GM12878 (cell line): ENCODE results near the gene TIMM21. TPM values are rescaled to one million over a fixed set of nuclear protein-coding genes. Genes with fewer than 3 reads are reported as not detected.

Experiments used
- ATAC-seq: fragments of 200-7000 bp; cut with Tn5 transposase; 3 replicates; pipeline ENCODE4 v1.9.1; 2020; ENCODE audit warnings: mild to moderate bottlenecking, moderate library complexity
- BruUV-seq: library from RNA; stranded (reverse); fragments of 400-500 nt; replicated peaks from 2 replicates; lab custom pipeline; 2021; lab: Mats Ljungman, UMichigan
- CTCF ChIA-PET: fragments of 300-600 bp; sonication (Branson Sonifier 250); formaldehyde crosslinking; extraction: SDS; loops from one replicate; lab custom pipeline; 2021; ENCODE audit warnings: inconsistent platforms; lab: Yijun Ruan, JAX
- POLR2A ChIA-PET: fragments of 350-600 bp; formaldehyde crosslinking; extraction: SDS; loops from one replicate; lab custom pipeline; 2021; ENCODE audit warnings: inconsistent platforms; lab: Charles Lee
- RAD21 ChIA-PET: fragments of 300-600 bp; sonication (Branson Sonifier 250); formaldehyde crosslinking; loops from one replicate; lab custom pipeline; 2023; ENCODE audit warnings: antibody characterized with exemption; ENCODE audit not compliant: unreplicated experiment; lab: Charles Lee
- SMC1A ChIA-PET: fragments of 300-600 bp; sonication (Branson Sonifier 250); formaldehyde crosslinking; loops from one replicate; lab custom pipeline; 2023; ENCODE audit not compliant: unreplicated experiment, uncharacterized antibody; lab: Charles Lee
- DNase-seq: peaks from one replicate; pipeline ENCODE4 v3.0.0-alpha.2; 2011; ENCODE audit warnings: low read depth, low spot score
- FAIRE-seq: peaks from 3 replicates; lab custom pipeline; 2011; peaks lifted over from hg19 to GRCh38; lab: Jason Lieb, UNC
- H2AFZ ChIP-seq: 2 replicates; pipeline ENCODE4 v1.6.0; 2011; ENCODE audit warnings: low read depth, low read length, control low read depth; ENCODE audit not compliant: control insufficient read depth
- H3K27ac ChIP-seq: 2 replicates; pipeline ENCODE4 v1.5.1; 2011; ENCODE audit warnings: control low read depth; ENCODE audit not compliant: control insufficient read depth, insufficient read depth
- H3K27me3 ChIP-seq, 2 experiments: replicated peaks in 1 of 2; 2 replicates each; pipeline versions ENCODE4 v1.6.0 to v1.6.1; 2011; ENCODE audit warnings: low read length in 1 of 2; ENCODE audit not compliant: control insufficient read depth in 2 of 2, insufficient read depth in 2 of 2
- H3K36me3 ChIP-seq, 2 experiments: 2 replicates each; pipeline ENCODE4 v1.5.1; 2011; ENCODE audit warnings: low read length in 1 of 2; ENCODE audit not compliant: control insufficient read depth in 2 of 2, insufficient read depth in 2 of 2
- H3K4me1 ChIP-seq: 2 replicates; pipeline ENCODE4 v1.6.1; 2011; ENCODE audit warnings: mild to moderate bottlenecking, low read length, moderate library complexity, mixed read lengths; ENCODE audit not compliant: control insufficient read depth, insufficient read depth
- H3K4me2 ChIP-seq: 2 replicates; pipeline ENCODE4 v1.6.0; 2011; ENCODE audit warnings: control low read depth; ENCODE audit not compliant: control insufficient read depth, insufficient read depth
- H3K4me3 ChIP-seq: fragments of 200-600 bp; sonication (generic); 2 replicates; pipeline ENCODE4 v1.5.1; 2016
- H3K79me2 ChIP-seq: 2 replicates; pipeline ENCODE4 v1.6.0; 2011; ENCODE audit warnings: low read length; ENCODE audit not compliant: control insufficient read depth, insufficient read depth
- H3K9ac ChIP-seq: 2 replicates; pipeline ENCODE4 v1.8.0; 2011; ENCODE audit warnings: low read length, control low read depth, mixed read lengths; ENCODE audit not compliant: control insufficient read depth, insufficient read depth
- H3K9me3 ChIP-seq: replicated peaks from 3 replicates; pipeline ENCODE4 v1.5.1; 2011; ENCODE audit warnings: mild to moderate bottlenecking, low read length; ENCODE audit not compliant: control insufficient read depth, insufficient read depth
- H4K20me1 ChIP-seq: 2 replicates; pipeline ENCODE4 v1.6.0; 2011; ENCODE audit not compliant: control insufficient read depth, insufficient read depth
- ASH2L ChIP-seq: fragments of 300-600, 200-600 bp; sonication (generic); IDR thresholded peaks from 2 replicates; pipeline ENCODE4 v1.6.1; 2017; ENCODE audit warnings: low read depth, mild to moderate bottlenecking, borderline replicate concordance
- CHD1 ChIP-seq: IDR thresholded peaks from 2 replicates; pipeline ENCODE4 v1.6.1; 2012; ENCODE audit warnings: low read depth, low read length, improper control_type of control experiment
- DPF2 ChIP-seq: fragments of 450-650 bp; IDR thresholded peaks from 2 replicates; pipeline ENCODE4 v1.6.1; 2017; ENCODE audit warnings: mild to moderate bottlenecking
- GABPA ChIP-seq: IDR thresholded peaks from 2 replicates; pipeline ENCODE4 v1.6.1; 2014; ENCODE audit warnings: antibody characterized with exemption, low read depth, mild to moderate bottlenecking, inconsistent platforms
- NKRF ChIP-seq: fragments of 450-650 bp; conservative IDR thresholded peaks from 2 replicates; pipeline ENCODE4 v1.6.1; 2017; ENCODE audit warnings: mild to moderate bottlenecking, moderate library complexity
- PAX8 ChIP-seq: fragments of 450-650 bp; IDR thresholded peaks from 2 replicates; pipeline ENCODE4 v1.6.1; 2017; ENCODE audit warnings: mild to moderate bottlenecking, moderate library complexity
- RUNX3 ChIP-seq: IDR thresholded peaks from 2 replicates; pipeline ENCODE4 v1.6.1; 2012; ENCODE audit warnings: low read length, inconsistent platforms
- SRF ChIP-seq, 2 experiments: IDR thresholded peaks; 2 replicates each; pipeline ENCODE4 v1.6.1; 2011; ENCODE audit warnings: low read depth in 2 of 2, low read length in 2 of 2, mild to moderate bottlenecking in 1 of 2, moderate library complexity in 1 of 2
- ZNF207 ChIP-seq: fragments of 450-650 bp; IDR thresholded peaks from 2 replicates; pipeline ENCODE4 v1.6.1; 2014; ENCODE audit warnings: antibody characterized with exemption, mild to moderate bottlenecking, borderline replicate concordance
- ZNF622 ChIP-seq: fragments of 450-650 bp; IDR thresholded peaks from 2 replicates; pipeline ENCODE4 v1.6.1; 2017; ENCODE audit warnings: mild to moderate bottlenecking, inconsistent platforms
- ZZZ3 ChIP-seq: IDR thresholded peaks from 2 replicates; pipeline ENCODE4 v1.6.1; 2011; ENCODE audit warnings: low read depth; ENCODE audit not compliant: control insufficient read depth, insufficient read length
- WGBS: methylation state at CpG from one replicate; pipeline ENCODE4 v1.1.6; 2016; ENCODE audit warnings: low lambda C conversion rate; ENCODE audit not compliant: insufficient replicate concordance, insufficient coverage; ENCODE audit errors: missing lambda C conversion rate; 5-methylcytosine and 5-hydroxymethylcytosine counted together
- in situ Hi-C: fragments of 300-500 bp; cut with MboI; formaldehyde crosslinking; loops from 9 replicates; pipeline ENCODE4 v1.14.3; 2018; ENCODE audit warnings: mixed read lengths
- intact Hi-C: fragments of 100-400 bp; cut with micrococcal nuclease; formaldehyde crosslinking; loops from one replicate; pipeline ENCODE4 v1.14.2; 2022; ENCODE audit not compliant: unreplicated experiment
- polyA plus RNA-seq, 11 experiments: library from polyadenylated mRNA; depleted of rRNA in 4 of 11; unstranded in 6 of 11; stranded (reverse) in 5 of 11; fragments of >200 nt; fragmentation: Nextera tagmentation in 4 of 11; fragmentation: Illumina TruSeq in 1 of 11; extraction: Ambion mirVana in 4 of 11; extraction: Trizol in 1 of 11; gene quantifications; 1 replicate in 1 of 11; 2 replicates in 10 of 11; pipeline versions ENCODE4 v1.2.1 to v1.2.3, GENCODE V29; 2011 to 2016; ENCODE audit warnings: inconsistent platforms in 2 of 11, missing spikeins in 2 of 11, low read depth in 1 of 11
- total RNA-seq, 4 experiments: library from RNA; depleted of rRNA in 3 of 4; stranded (reverse); fragments of >200 nt in 3 of 4; fragmentation: Illumina TruSeq in 1 of 4; extraction: Trizol in 1 of 4; gene quantifications; 2 replicates each; pipeline versions ENCODE4 v1.2.1 to v1.2.3, GENCODE V29; 2013 to 2021
- TF ChIP-seq, protein P1 (sequence below): fragments of 450-650 bp; IDR thresholded peaks from 2 replicates; pipeline ENCODE4 v1.6.1; 2017; ENCODE audit warnings: mild to moderate bottlenecking, low read depth, inconsistent platforms; ENCODE audit not compliant: poor library complexity, severe bottlenecking
- TF ChIP-seq, protein P2 (sequence below): IDR thresholded peaks from 2 replicates; pipeline ENCODE4 v1.6.1; 2011; ENCODE audit warnings: borderline replicate concordance, low read depth, mild to moderate bottlenecking, moderate library complexity, mixed read lengths, low read length; ENCODE audit not compliant: insufficient read depth; ENCODE audit errors: extremely low read length
- TF ChIP-seq, protein P3 (sequence below): fragments of 450-650 bp; IDR thresholded peaks from 2 replicates; pipeline ENCODE4 v1.6.1; 2018; ENCODE audit warnings: borderline replicate concordance, mild to moderate bottlenecking; ENCODE audit not compliant: partially characterized antibody

TIMM21 gene
- total and polyA plus RNA-seq, 10 of the 15 experiments (the other 5 are each of a cell fraction or from before 2014, with no cell fraction given) = 39.5 to 203 (median 83.4) TPM

DNA sequence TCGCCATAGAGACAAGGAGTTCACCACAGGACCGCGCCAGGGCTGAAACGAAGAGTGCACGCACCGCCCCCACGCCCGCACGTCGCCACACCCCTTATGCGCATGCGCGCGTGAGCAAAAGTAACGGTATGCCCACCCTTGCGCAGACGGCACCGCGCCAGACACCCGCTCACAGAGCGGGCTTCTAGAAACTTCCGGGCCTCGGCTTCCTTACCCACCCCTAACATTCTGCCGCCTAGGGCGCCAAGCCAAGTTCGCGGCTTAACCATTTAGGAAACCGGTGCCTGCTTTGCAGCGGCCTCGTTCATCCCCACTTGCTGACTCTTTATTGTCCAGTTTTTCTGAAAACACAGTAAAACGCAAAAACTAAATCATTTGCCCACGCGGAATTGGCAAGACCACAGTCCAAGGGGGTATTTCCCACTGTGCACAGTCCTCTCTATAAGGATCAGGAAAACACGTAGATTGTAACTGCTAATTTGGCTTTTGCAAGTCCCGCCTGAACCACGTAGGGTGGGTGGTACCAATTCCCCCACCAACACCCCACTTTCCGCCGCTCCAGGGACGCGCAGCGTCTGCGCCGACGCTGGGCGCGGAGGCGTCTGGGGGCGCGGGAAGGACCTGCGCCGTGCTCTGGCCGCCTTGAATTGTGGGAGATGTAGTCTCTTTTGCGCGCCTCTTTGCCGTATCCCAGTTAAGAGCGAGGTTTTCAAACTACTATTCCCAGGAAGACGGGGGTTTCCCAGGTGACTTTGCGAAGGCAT lies at the start of gene TIMM21, which contains the start of gene FBXO15 (continued):
- peak; percentile 94 for TF ChIP-seq NKRF
- TF ChIP-seq, protein P1, sequence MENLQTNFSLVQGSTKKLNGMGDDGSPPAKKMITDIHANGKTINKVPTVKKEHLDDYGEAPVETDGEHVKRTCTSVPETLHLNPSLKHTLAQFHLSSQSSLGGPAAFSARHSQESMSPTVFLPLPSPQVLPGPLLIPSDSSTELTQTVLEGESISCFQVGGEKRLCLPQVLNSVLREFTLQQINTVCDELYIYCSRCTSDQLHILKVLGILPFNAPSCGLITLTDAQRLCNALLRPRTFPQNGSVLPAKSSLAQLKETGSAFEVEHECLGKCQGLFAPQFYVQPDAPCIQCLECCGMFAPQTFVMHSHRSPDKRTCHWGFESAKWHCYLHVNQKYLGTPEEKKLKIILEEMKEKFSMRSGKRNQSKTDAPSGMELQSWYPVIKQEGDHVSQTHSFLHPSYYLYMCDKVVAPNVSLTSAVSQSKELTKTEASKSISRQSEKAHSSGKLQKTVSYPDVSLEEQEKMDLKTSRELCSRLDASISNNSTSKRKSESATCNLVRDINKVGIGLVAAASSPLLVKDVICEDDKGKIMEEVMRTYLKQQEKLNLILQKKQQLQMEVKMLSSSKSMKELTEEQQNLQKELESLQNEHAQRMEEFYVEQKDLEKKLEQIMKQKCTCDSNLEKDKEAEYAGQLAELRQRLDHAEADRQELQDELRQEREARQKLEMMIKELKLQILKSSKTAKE = no peak
- TF ChIP-seq ZNF622 = no peak
- peak; percentile 42; the same call in 1 of the 2 replicates for TF ChIP-seq DPF2
- no peak for TF ChIP-seq GABPA

GRCh38 chr18:74108460-74108859 lies 39.9 kb upstream of the TIMM21 start:
- Histone ChIP-seq H4K20me1 (no peaks in the 10 kb centered on the region), H3K79me2 (no peaks in the 10 kb centered on the region), H3K4me3 (no peak overlapping the region), H2AFZ (no peak overlapping the region), H3K27me3 (no peaks in the 10 kb centered on the region), H3K4me2 (no peak overlapping the region), H3K9ac (no peak overlapping the region), H3K27ac (no peak overlapping the region), H3K9me3 (no peaks in the 10 kb centered on the region), H3K4me1 (no peaks in the 10 kb centered on the region), H3K36me3 (no peaks in the 10 kb centered on the region)
- ChIA-PET SMC1A (no interaction called here), RAD21 (no interaction called here), CTCF (no interaction called here), POLR2A (no interaction called here)
- intact Hi-C loops (no loop called here), in situ Hi-C loops (loop anchor here (25.0 kb wide), 1 partner anchor 1346 kb away; no protein-coding TSS in a partner anchor)
- DNase-seq (no peak), ATAC-seq (no peak), FAIRE-seq (no peak)
- WGBS = 28% methylated on average over 2 of the region's 2 CpGs
- no TSS peak for BruUV-seq
- TF ChIP-seq ZZZ3 (no peak), ZNF207 (no peak), PAX8 (no peak), RUNX3 (no peak), SRF (IDR thresholded peaks at IDR 0.05; ENCODE audit: low read depth in 2 of 2, low read length in 2 of 2) (no peak), ASH2L (no peak), CHD1 (no peak)
- TF ChIP-seq, protein P2, sequence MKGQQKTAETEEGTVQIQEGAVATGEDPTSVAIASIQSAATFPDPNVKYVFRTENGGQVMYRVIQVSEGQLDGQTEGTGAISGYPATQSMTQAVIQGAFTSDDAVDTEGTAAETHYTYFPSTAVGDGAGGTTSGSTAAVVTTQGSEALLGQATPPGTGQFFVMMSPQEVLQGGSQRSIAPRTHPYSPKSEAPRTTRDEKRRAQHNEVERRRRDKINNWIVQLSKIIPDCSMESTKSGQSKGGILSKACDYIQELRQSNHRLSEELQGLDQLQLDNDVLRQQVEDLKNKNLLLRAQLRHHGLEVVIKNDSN = no peak
- TF ChIP-seq, protein P3, sequence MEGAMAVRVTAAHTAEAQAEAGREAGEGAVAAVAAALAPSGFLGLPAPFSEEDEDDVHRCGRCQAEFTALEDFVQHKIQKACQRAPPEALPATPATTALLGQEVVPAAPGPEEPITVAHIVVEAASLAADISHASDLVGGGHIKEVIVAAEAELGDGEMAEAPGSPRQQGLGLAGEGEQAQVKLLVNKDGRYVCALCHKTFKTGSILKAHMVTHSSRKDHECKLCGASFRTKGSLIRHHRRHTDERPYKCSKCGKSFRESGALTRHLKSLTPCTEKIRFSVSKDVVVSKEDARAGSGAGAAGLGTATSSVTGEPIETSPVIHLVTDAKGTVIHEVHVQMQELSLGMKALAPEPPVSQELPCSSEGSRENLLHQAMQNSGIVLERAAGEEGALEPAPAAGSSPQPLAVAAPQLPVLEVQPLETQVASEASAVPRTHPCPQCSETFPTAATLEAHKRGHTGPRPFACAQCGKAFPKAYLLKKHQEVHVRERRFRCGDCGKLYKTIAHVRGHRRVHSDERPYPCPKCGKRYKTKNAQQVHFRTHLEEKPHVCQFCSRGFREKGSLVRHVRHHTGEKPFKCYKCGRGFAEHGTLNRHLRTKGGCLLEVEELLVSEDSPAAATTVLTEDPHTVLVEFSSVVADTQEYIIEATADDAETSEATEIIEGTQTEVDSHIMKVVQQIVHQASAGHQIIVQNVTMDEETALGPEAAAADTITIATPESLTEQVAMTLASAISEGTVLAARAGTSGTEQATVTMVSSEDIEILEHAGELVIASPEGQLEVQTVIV = no peak
